ENCODE results near the gene NEDD4L.

DNA sequence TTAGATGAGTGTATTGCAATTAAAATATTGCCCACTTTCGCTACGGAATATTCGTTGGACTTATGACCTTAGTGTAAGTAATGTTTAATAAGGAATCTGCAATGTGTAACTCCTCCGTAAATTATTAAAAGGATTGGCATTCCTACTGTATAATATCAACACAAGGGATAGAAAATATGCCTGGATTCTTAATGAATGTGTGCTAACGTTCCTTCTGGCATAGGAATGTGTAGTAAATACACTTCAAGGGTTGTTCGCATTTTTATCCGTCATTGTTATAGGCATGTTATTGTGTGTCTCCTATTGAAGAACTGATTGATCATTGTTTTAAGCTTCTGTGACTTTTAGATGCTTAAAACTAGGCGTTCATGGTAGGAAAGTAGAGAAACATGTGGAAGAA is 134.5 kb downstream of the NEDD4L start:
- TF ChIP-seq POLR2AphosphoS5 (IDR thresholded peaks at IDR 0.05) = no peak
- TF ChIP-seq, protein P1, sequence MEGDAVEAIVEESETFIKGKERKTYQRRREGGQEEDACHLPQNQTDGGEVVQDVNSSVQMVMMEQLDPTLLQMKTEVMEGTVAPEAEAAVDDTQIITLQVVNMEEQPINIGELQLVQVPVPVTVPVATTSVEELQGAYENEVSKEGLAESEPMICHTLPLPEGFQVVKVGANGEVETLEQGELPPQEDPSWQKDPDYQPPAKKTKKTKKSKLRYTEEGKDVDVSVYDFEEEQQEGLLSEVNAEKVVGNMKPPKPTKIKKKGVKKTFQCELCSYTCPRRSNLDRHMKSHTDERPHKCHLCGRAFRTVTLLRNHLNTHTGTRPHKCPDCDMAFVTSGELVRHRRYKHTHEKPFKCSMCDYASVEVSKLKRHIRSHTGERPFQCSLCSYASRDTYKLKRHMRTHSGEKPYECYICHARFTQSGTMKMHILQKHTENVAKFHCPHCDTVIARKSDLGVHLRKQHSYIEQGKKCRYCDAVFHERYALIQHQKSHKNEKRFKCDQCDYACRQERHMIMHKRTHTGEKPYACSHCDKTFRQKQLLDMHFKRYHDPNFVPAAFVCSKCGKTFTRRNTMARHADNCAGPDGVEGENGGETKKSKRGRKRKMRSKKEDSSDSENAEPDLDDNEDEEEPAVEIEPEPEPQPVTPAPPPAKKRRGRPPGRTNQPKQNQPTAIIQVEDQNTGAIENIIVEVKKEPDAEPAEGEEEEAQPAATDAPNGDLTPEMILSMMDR (IDR thresholded peaks at IDR 0.05) = no peak
- no peak for TF ChIP-seq POLR2A (IDR thresholded peaks at IDR 0.05)

All from sigmoid colon (tissue), 4 donors.